HEK293 (cell line): Measurements from ENCODE around the gene KLHDC10.

Experiments
- GLI2 ChIP-seq: fragments of 450-650 bp; formaldehyde crosslinking; IDR thresholded peaks from 2 replicates; pipeline ENCODE4; 2017; ENCODE audit warnings: missing biosample characterization, missing genetic modification characterization, low read depth, borderline replicate concordance
- GLI4 ChIP-seq: fragments of 450-650 bp; formaldehyde crosslinking; IDR thresholded peaks from 2 replicates; pipeline ENCODE4 v1.5.1; 2016; ENCODE audit warnings: missing biosample characterization, missing genetic modification characterization
- GLIS1 ChIP-seq: fragments of 450-650 bp; formaldehyde crosslinking; IDR thresholded peaks from 2 replicates; pipeline ENCODE4 v1.5.1; 2016; ENCODE audit warnings: missing biosample characterization, missing genetic modification characterization
- KLF10 ChIP-seq: fragments of 450-650 bp; IDR thresholded peaks from 2 replicates; pipeline ENCODE4 v1.5.1; 2018; ENCODE audit warnings: missing biosample characterization, mild to moderate bottlenecking, missing genetic modification characterization
- KLF7 ChIP-seq: fragments of 450-650 bp; formaldehyde crosslinking; IDR thresholded peaks from 2 replicates; pipeline ENCODE4 v1.5.1; 2016; ENCODE audit warnings: missing biosample characterization, missing genetic modification characterization, borderline replicate concordance
- KLF9 ChIP-seq: fragments of 450-650 bp; formaldehyde crosslinking; IDR thresholded peaks from 2 replicates; pipeline ENCODE4 v1.5.1; 2016; ENCODE audit warnings: missing biosample characterization, missing genetic modification characterization, low read depth
- MYNN ChIP-seq: fragments of 450-650 bp; formaldehyde crosslinking; IDR thresholded peaks from 2 replicates; pipeline ENCODE4 v1.5.1; 2016; ENCODE audit warnings: missing biosample characterization, missing genetic modification characterization, borderline replicate concordance
- PBX3 ChIP-seq: sonication (generic); formaldehyde crosslinking; IDR thresholded peaks from 2 replicates; pipeline ENCODE4 v1.8.1; 2022; ENCODE audit warnings: mild to moderate bottlenecking, moderate library complexity, missing genetic modification reagents
- SP3 ChIP-seq: fragments of 450-650 bp; formaldehyde crosslinking; IDR thresholded peaks from 2 replicates; pipeline ENCODE4 v1.5.1; 2016; ENCODE audit warnings: missing biosample characterization, missing genetic modification characterization
- SP7 ChIP-seq: fragments of 450-650 bp; formaldehyde crosslinking; IDR thresholded peaks from 2 replicates; pipeline ENCODE4 v1.5.1; 2016; ENCODE audit warnings: missing biosample characterization, missing genetic modification characterization
- YY2 ChIP-seq: fragments of 450-650 bp; formaldehyde crosslinking; IDR thresholded peaks from 2 replicates; pipeline ENCODE4 v1.5.1; 2016; ENCODE audit warnings: missing biosample characterization, missing genetic modification characterization
- ZBTB1 ChIP-seq: fragments of 450-650 bp; formaldehyde crosslinking; IDR thresholded peaks from 2 replicates; pipeline ENCODE4 v1.5.1; 2016; ENCODE audit warnings: missing biosample characterization, missing genetic modification characterization
- ZBTB20 ChIP-seq: fragments of 450-650 bp; formaldehyde crosslinking; IDR thresholded peaks from 2 replicates; pipeline ENCODE4 v1.5.1; 2016; ENCODE audit warnings: missing biosample characterization, missing genetic modification characterization
- ZBTB48 ChIP-seq: fragments of 450-650 bp; formaldehyde crosslinking; IDR thresholded peaks from 2 replicates; pipeline ENCODE4 v1.5.1; 2016; ENCODE audit warnings: missing biosample characterization, missing genetic modification characterization
- ZFP41 ChIP-seq: fragments of 450-650 bp; formaldehyde crosslinking; IDR thresholded peaks from 2 replicates; pipeline ENCODE4 v1.5.1; 2016; ENCODE audit warnings: missing biosample characterization, missing genetic modification characterization, borderline replicate concordance
- ZIC2 ChIP-seq: fragments of 450-650 bp; formaldehyde crosslinking; IDR thresholded peaks from 2 replicates; pipeline ENCODE4 v1.5.1; 2016; ENCODE audit warnings: missing biosample characterization, missing genetic modification characterization
- ZNF133 ChIP-seq: fragments of 450-650 bp; formaldehyde crosslinking; IDR thresholded peaks from 2 replicates; pipeline ENCODE4 v1.5.1; 2016; ENCODE audit warnings: missing biosample characterization, missing genetic modification characterization
- ZNF202 ChIP-seq: fragments of 450-650 bp; formaldehyde crosslinking; IDR thresholded peaks from 2 replicates; pipeline ENCODE4 v1.5.1; 2016; ENCODE audit warnings: missing biosample characterization, missing genetic modification characterization, borderline replicate concordance
- ZNF24 ChIP-seq: fragments of 450-650 bp; formaldehyde crosslinking; IDR thresholded peaks from 2 replicates; pipeline ENCODE4 v1.5.1; 2016; ENCODE audit warnings: missing biosample characterization, missing genetic modification characterization
- ZNF324 ChIP-seq: fragments of 450-650 bp; formaldehyde crosslinking; IDR thresholded peaks from 2 replicates; pipeline ENCODE4 v1.5.1; 2016; ENCODE audit warnings: missing biosample characterization, missing genetic modification characterization
- ZNF391 ChIP-seq: fragments of 450-650 bp; formaldehyde crosslinking; IDR thresholded peaks from 2 replicates; pipeline ENCODE4 v1.5.1; 2016; ENCODE audit warnings: low read depth, missing biosample characterization, missing genetic modification characterization, borderline replicate concordance
- ZNF404 ChIP-seq: fragments of 450-650 bp; formaldehyde crosslinking; IDR thresholded peaks from 2 replicates; pipeline ENCODE4 v1.5.1; 2017; ENCODE audit warnings: missing biosample characterization, missing genetic modification characterization
- ZNF560 ChIP-seq: fragments of 450-650 bp; formaldehyde crosslinking; IDR thresholded peaks from 2 replicates; pipeline ENCODE4 v1.5.1; 2017; ENCODE audit warnings: missing biosample characterization, missing genetic modification characterization, borderline replicate concordance
- ZNF600 ChIP-seq: fragments of 450-650 bp; formaldehyde crosslinking; IDR thresholded peaks from 2 replicates; pipeline ENCODE4 v1.5.1; 2016; ENCODE audit warnings: missing biosample characterization, missing genetic modification characterization
- ZNF610 ChIP-seq: fragments of 450-650 bp; formaldehyde crosslinking; IDR thresholded peaks from 2 replicates; pipeline ENCODE4 v1.5.1; 2016; ENCODE audit warnings: missing biosample characterization, missing genetic modification characterization, borderline replicate concordance
- ZNF629 ChIP-seq: fragments of 450-650 bp; formaldehyde crosslinking; IDR thresholded peaks from 2 replicates; pipeline ENCODE4 v1.5.1; 2017; ENCODE audit warnings: missing biosample characterization, missing genetic modification characterization
- ZNF76 ChIP-seq: fragments of 450-650 bp; formaldehyde crosslinking; IDR thresholded peaks from 2 replicates; pipeline ENCODE4; 2016; ENCODE audit warnings: low read depth, missing biosample characterization, missing genetic modification characterization, borderline replicate concordance
- ZSCAN16 ChIP-seq: fragments of 450-650 bp; formaldehyde crosslinking; IDR thresholded peaks from 2 replicates; pipeline ENCODE4 v1.5.1; 2016; ENCODE audit warnings: missing biosample characterization, missing genetic modification characterization
- TF ChIP-seq, protein P1 (sequence below): fragments of 450-650 bp; formaldehyde crosslinking; IDR thresholded peaks from 2 replicates; pipeline ENCODE4 v1.5.1; 2016; ENCODE audit warnings: missing biosample characterization, missing genetic modification characterization, low read depth
- TF ChIP-seq, protein P2 (sequence below): IDR thresholded peaks from 2 replicates; pipeline ENCODE4 v1.6.1; 2011; ENCODE audit warnings: mild to moderate bottlenecking, low read depth, low read length, borderline replicate concordance

Gene KLHDC10

DNA sequence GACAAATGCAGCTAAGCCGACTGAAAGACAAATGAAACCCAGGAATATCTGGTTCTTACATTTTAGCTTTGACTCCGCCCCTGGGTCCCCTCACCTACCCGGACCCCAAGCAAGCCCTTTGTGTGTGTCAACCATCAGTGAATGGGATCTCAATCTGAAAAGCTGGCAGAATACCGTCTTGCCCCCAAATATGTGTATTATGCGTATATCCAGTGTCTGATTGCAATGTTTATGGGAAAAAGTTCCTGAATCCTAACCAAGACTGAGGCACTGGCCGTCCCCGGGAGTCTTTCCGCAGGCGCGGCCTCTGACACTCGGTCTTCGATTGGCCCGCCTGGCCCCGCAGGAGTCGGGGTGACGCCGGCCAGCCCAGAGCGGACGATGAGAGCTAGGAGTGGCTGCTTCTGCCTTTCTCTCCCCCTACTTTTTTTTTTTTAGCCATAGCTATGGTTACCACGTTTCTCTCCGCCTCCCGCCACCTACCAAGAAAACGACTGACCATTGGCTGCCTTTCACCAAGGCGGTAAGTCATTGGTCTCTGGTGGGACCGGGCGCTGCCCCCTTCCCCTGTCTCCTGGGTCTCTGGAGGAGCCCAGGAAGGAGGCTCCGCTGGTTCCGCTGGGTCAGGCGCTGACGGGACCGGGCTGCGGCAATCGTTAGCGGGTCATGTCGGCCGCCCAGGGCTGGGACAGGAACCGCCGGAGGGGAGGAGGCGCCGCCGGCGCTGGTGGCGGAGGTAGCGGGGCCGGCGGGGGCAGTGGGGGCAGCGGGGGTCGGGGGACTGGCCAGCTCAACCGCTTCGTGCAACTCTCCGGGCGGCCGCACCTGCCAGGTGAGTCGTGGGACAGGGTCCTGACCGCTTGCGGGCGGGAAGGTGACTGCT lies at the start of gene KLHDC10 (continued):
- TF ChIP-seq KLF10 (tag by site-specific recombination) (peak; percentile 48; the same call in 1 of the 2 replicates), GLIS1 (tag by site-specific recombination) (peak; percentile 79), ZNF24 (peak; percentile 74), ZNF600 (peak; percentile 73), GLI2 (tag by site-specific recombination) (no peak), SP3 (tag by site-specific recombination) (peak; percentile 96), SP7 (tag by site-specific recombination) (peak; percentile 82), ZIC2 (tag by site-specific recombination) (peak; percentile 73), YY2 (tag by site-specific recombination) (peak; percentile 80), ZNF324 (peak; percentile 97), ZBTB20 (tag by site-specific recombination) (peak; percentile 82), PBX3 (CRISPR knock-in tag) (0 out of 2 replicates have a peak, but pooled peaks have one; percentile 64), ZBTB48 (tag by site-specific recombination) (peak; percentile 43), KLF7 (tag by site-specific recombination) (peak; percentile 75), KLF9 (peak; percentile 34; the same call in 1 of the 2 replicates), ZNF629 (peak; percentile 77), ZSCAN16 (tag by site-specific recombination) (no peak), ZNF391 (tag by site-specific recombination) (0 out of 2 replicates have a peak, but pooled peaks have one; percentile 38), ZNF133 (no peak), GLI4 (tag by site-specific recombination) (no peak), ZNF404 (tag by site-specific recombination) (0 out of 2 replicates have a peak, but pooled peaks have one; percentile 29), ZNF76 (tag by site-specific recombination) (peak; percentile 59), MYNN (tag by site-specific recombination) (peak; percentile 63; the same call in 1 of the 2 replicates), ZFP41 (tag by site-specific recombination) (no peak), ZNF610 (tag by site-specific recombination) (peak; percentile 41; the same call in 1 of the 2 replicates), ZNF202 (tag by site-specific recombination) (no peak), ZNF560 (tag by site-specific recombination) (no peak), ZBTB1 (no peak)
- TF ChIP-seq, protein P1, sequence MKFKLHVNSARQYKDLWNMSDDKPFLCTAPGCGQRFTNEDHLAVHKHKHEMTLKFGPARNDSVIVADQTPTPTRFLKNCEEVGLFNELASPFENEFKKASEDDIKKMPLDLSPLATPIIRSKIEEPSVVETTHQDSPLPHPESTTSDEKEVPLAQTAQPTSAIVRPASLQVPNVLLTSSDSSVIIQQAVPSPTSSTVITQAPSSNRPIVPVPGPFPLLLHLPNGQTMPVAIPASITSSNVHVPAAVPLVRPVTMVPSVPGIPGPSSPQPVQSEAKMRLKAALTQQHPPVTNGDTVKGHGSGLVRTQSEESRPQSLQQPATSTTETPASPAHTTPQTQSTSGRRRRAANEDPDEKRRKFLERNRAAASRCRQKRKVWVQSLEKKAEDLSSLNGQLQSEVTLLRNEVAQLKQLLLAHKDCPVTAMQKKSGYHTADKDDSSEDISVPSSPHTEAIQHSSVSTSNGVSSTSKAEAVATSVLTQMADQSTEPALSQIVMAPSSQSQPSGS (tag by site-specific recombination) = peak; percentile 73
- TF ChIP-seq, protein P2, sequence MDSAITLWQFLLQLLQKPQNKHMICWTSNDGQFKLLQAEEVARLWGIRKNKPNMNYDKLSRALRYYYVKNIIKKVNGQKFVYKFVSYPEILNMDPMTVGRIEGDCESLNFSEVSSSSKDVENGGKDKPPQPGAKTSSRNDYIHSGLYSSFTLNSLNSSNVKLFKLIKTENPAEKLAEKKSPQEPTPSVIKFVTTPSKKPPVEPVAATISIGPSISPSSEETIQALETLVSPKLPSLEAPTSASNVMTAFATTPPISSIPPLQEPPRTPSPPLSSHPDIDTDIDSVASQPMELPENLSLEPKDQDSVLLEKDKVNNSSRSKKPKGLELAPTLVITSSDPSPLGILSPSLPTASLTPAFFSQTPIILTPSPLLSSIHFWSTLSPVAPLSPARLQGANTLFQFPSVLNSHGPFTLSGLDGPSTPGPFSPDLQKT = no peak
